Central memory CD8-positive, alpha-beta T cell (primary cell): ENCODE results near the gene POT1.
A peak's percentile ranks its signal among the peaks of the same experiment; 100 is the strongest.

Experiments
- ATAC-seq: fragments of 150-1000 bp; cut with Tn5 transposase; replicated peaks from 2 replicates; pipeline ENCODE4 v1.10.0; 2022; ENCODE audit warnings: mild to moderate bottlenecking, moderate FRiP score, moderate number of reproducible peaks; ENCODE audit not compliant: poor library complexity, severe bottlenecking; ENCODE audit errors: extremely low read depth
- DNase-seq, 2 donors: peaks; one replicate each; pipeline ENCODE4 v3.0.0; 2021; ENCODE audit warnings: low spot score in 2 of 2
- H3K27ac Mint-ChIP-seq: one replicate; pipeline ENCODE4 v1.8.0; 2022; ENCODE audit warnings: low read depth, mild to moderate bottlenecking, moderate library complexity, mixed read lengths
- H3K27me3 Mint-ChIP-seq: one replicate; pipeline ENCODE4 v1.8.0; 2022; ENCODE audit warnings: mixed read lengths
- H3K36me3 Mint-ChIP-seq: one replicate; pipeline ENCODE4 v1.8.0; 2022; ENCODE audit warnings: mild to moderate bottlenecking, moderate library complexity, mixed read lengths; ENCODE audit not compliant: insufficient read depth
- H3K4me1 Mint-ChIP-seq: one replicate; pipeline ENCODE4 v1.8.0; 2022; ENCODE audit warnings: mixed read lengths
- H3K4me3 Mint-ChIP-seq: one replicate; pipeline ENCODE4 v1.8.0; 2022; ENCODE audit warnings: mild to moderate bottlenecking, moderate library complexity, mixed read lengths
- H3K9me3 Mint-ChIP-seq: one replicate; pipeline ENCODE4 v1.8.0; 2022; ENCODE audit warnings: mixed read lengths

POT1 gene

GRCh38 chr7:124934841-124935240, 5.2 kb upstream of the POT1 start:
- DNase-seq, result no peak
- H3K36me3 Mint-ChIP-seq, result peaks cover 2% of the 10 kb centered on the region

DNA sequence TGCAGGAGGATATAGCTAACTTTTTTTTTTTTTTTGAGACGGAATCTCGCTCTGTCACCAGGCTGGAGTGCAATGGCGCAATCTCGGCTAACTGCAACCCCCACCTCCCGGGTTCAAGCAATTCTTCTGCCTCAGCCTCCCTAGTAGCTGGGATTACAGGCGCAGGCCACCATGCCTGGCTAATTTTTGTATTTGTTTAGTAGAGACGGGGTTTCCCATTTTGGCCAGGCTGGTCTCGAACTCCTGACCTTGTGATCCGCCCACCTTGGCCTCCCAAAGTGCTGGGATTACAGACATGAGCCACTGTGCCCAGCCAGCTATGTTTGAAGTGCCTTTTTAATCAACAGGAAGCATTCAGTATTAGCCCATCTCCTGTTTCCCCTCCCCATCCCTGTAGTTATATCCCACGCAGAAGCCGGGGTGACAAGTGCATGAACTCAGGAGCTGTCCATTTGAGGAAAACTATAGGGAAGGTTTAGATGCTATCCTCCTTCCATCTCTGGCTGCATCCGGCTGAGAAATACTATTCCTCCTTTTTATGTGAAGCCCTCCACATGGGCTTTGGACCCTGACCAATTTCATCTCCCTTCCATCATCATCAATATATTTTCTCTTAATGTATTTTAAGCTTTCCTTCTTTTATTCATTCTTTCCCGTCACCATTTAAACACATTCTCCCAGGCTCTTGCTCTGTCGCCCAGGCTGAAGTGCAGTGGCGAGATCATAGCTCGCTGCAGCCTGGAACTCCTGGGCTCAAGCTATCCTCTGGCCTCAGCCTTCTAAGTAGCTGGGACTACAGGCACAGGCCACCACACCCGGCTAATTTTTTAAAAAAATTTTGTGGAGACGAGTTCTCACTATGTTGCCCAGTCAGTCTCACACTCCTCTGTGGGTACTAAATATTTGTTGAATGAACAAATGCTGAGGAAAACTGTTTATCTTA, 1.3 kb upstream of the POT1 start:
- no peaks in the 10 kb centered on the region for H3K27me3 Mint-ChIP-seq
- peaks cover 13% of the 10 kb centered on the region for H3K36me3 Mint-ChIP-seq
- ATAC-seq (no peak), DNase-seq (no peak)
- H3K9me3 Mint-ChIP-seq, result no peaks in the 10 kb centered on the region
- H3K4me3 Mint-ChIP-seq, result no peak overlapping the region
- H3K27ac Mint-ChIP-seq, result peak overlapping the region; percentile 66
- H3K4me1 Mint-ChIP-seq, result peaks cover 27% of the 10 kb centered on the region

More at GRCh38 chr7:124934841-124935240, 5.2 kb upstream of the POT1 start:
- H3K27ac Mint-ChIP-seq, result no peak overlapping the region
- no peak for ATAC-seq
- no peaks in the 10 kb centered on the region for H3K9me3 Mint-ChIP-seq
- no peaks in the 10 kb centered on the region for H3K27me3 Mint-ChIP-seq
- H3K4me1 Mint-ChIP-seq, result peaks cover under 1% of the 10 kb centered on the region
- no peak overlapping the region for H3K4me3 Mint-ChIP-seq

DNA sequence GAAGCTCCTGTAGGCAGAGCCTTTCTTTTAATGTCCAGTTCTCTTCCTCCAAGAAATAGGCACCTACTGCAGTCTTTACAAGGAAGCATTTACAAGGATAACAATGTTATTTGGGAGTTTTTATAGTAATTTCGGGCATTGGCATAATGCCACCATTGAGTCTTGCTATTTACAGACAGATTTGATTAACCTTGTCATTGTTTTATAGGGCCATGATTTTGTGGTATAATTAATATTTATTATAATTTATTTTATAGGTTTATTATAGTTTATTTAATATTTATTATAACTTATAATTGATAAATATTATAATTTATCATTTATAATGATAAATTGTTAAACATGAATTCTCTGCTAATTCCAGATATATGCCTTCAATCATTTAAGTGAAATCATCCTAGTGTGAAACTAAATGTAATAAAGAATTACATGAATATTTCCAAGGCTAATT, 573 bp upstream of the POT1 start:
- no peak for DNase-seq
- Mint-ChIP-seq H3K27ac (peak overlapping the region; percentile 96), H3K27me3 (no peaks in the 10 kb centered on the region), H3K9me3 (no peaks in the 10 kb centered on the region), H3K4me3 (peak overlapping the region; percentile 96), H3K36me3 (peaks cover 13% of the 10 kb centered on the region), H3K4me1 (peaks cover 34% of the 10 kb centered on the region)
- ATAC-seq, result no peak

DNA sequence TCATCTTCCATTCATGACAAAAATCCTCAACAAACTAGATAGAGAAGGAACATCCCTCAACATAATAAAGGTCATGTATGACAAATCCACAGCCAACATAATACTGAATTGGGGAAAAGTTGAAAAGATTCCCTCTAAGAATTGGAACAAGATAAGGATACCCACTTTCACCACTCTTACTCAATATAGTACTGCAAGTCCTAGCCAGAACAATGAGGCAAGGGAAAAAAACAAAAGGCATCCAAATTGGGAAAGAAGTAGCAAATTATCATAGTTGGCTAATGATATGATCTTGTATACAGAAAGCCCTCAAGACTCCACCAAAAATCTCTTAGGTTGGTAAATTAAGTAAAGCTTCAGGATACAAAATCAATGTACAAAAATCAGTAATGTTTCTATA, 4.7 kb downstream of the POT1 start:
- no peaks in the 10 kb centered on the region for H3K9me3 Mint-ChIP-seq
- no peaks in the 10 kb centered on the region for H3K27me3 Mint-ChIP-seq
- H3K27ac Mint-ChIP-seq, result no peak overlapping the region
- no peak overlapping the region for H3K4me3 Mint-ChIP-seq
- peaks cover 17% of the 10 kb centered on the region for H3K36me3 Mint-ChIP-seq
- peaks cover 66% of the 10 kb centered on the region for H3K4me1 Mint-ChIP-seq
- no peak for DNase-seq
- no peak for ATAC-seq

DNA sequence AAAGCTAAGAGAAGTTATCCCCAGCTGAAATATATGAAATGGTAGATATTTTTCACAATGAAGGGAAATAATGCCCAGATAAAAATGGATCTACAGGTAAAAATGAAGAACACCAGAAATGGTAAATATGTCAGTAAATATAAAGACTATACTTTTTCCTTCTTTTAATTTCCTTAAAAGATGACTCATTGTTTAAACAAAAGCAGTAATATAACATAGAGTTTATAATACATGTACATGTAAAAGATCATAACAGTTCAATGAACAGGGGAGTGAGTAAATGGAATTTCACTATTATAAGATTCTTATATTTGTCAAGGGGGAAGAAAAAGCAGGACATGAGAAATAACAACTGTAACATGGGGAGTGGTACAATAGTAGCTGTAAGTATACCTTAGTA, 7.4 kb downstream of the POT1 start:
- no peaks in the 10 kb centered on the region for H3K27me3 Mint-ChIP-seq
- ATAC-seq, result no peak
- H3K4me3 Mint-ChIP-seq, result no peak overlapping the region
- H3K36me3 Mint-ChIP-seq, result peaks cover 9% of the 10 kb centered on the region
- no peaks in the 10 kb centered on the region for H3K9me3 Mint-ChIP-seq
- DNase-seq, result no peak
- peaks cover 56% of the 10 kb centered on the region for H3K4me1 Mint-ChIP-seq
- H3K27ac Mint-ChIP-seq, result peak overlapping the region; percentile 58

GRCh38 chr7:124919841-124920240, 9.8 kb downstream of the POT1 start:
- no peak for ATAC-seq
- no peaks in the 10 kb centered on the region for H3K9me3 Mint-ChIP-seq
- H3K4me1 Mint-ChIP-seq, result peaks cover 37% of the 10 kb centered on the region

DNA sequence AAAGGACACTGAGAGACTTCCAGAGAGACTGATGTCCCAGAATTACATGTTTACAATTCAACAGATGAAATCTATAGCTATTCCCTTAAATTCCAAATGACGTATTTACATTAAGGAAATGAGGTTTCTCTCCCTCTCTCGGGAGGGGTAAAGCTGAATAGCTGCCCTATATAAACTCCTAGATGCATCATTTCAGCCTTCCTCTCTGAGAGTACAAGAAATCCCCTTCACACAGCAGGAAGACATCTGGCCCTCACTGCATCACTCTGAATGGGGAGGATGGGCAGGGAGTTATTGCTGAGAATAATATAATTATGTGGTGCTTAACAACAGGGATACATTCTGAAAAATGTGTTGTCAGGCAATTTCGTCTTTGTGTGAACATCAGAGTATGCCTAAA, 11.0 kb downstream of the POT1 start:
- no peaks in the 10 kb centered on the region for H3K27me3 Mint-ChIP-seq
- H3K9me3 Mint-ChIP-seq, result no peaks in the 10 kb centered on the region
- ATAC-seq (no peak), DNase-seq (no peak)
- H3K36me3 Mint-ChIP-seq, result peaks cover 6% of the 10 kb centered on the region
- H3K4me3 Mint-ChIP-seq, result no peak overlapping the region
- no peak overlapping the region for H3K27ac Mint-ChIP-seq
- peaks cover 25% of the 10 kb centered on the region for H3K4me1 Mint-ChIP-seq

More at GRCh38 chr7:124919841-124920240, 9.8 kb downstream of the POT1 start:
- no peak for DNase-seq
- H3K4me3 Mint-ChIP-seq, result no peak overlapping the region
- H3K36me3 Mint-ChIP-seq, result peaks cover 10% of the 10 kb centered on the region
- no peaks in the 10 kb centered on the region for H3K27me3 Mint-ChIP-seq
- H3K27ac Mint-ChIP-seq, result no peak overlapping the region

- Mint-ChIP-seq H3K36me3 (peaks cover 7% of the 10 kb centered on the region), H3K27me3 (no peaks in the 10 kb centered on the region), H3K9me3 (no peaks in the 10 kb centered on the region), H3K4me3 (no peak overlapping the region), H3K27ac (no peak overlapping the region), H3K4me1 (peaks cover 8% of the 10 kb centered on the region)
- ATAC-seq, result no peak
- DNase-seq, result no peak
Observed at GRCh38 chr7:124915242-124915641, 14.4 kb downstream of the POT1 start.

DNA sequence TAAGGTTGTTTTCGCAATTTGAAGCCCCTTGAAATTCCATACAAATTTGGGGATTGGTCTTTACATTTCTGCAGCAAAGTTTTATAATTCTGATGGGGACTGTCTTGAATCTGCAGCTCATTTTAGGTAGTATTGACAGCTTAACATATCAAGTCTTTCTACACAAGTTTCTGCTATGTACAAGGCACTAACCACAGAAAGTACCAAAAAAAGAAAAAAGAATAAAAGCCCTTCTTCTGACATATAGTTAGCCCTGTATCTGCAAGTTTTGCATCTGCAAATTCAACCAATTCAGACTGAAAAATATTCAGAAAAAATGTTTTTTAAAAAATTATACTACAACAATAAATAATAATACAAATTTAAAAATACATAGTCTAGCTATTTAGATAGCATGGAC, 15.3 kb downstream of the POT1 start:
- peaks cover 8% of the 10 kb centered on the region for H3K4me1 Mint-ChIP-seq
- peaks cover 8% of the 10 kb centered on the region for H3K36me3 Mint-ChIP-seq
- H3K9me3 Mint-ChIP-seq, result no peaks in the 10 kb centered on the region
- no peak for DNase-seq
- no peak overlapping the region for H3K4me3 Mint-ChIP-seq
- H3K27ac Mint-ChIP-seq, result no peak overlapping the region
- ATAC-seq, result no peak
- H3K27me3 Mint-ChIP-seq, result no peaks in the 10 kb centered on the region

DNA sequence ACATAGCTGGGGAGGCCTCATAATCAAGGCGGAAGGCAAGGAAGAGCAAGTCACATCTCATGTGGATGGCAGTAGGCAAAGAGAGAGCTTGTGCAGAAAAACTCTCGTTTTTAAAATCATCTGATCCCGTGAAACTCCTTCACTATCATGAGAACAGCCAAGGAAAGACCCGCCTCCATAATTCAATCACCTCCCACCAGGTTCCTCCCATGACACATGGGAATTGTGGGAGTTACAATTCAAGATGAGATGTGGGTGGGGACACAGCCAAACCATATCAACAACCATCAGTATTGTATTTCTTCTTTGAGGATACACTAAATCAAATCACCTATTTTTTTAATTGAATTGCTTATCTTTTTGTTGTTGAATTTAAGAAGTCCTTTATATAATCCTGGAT, 16.7 kb downstream of the POT1 start:
- H3K4me3 Mint-ChIP-seq, result no peak overlapping the region
- DNase-seq (no peak), ATAC-seq (no peak)
- H3K4me1 Mint-ChIP-seq, result peaks cover 8% of the 10 kb centered on the region
- no peaks in the 10 kb centered on the region for H3K27me3 Mint-ChIP-seq
- no peaks in the 10 kb centered on the region for H3K9me3 Mint-ChIP-seq
- H3K27ac Mint-ChIP-seq, result no peak overlapping the region
- peaks cover 8% of the 10 kb centered on the region for H3K36me3 Mint-ChIP-seq

- Mint-ChIP-seq H3K27ac (no peak overlapping the region), H3K4me1 (peaks cover 14% of the 10 kb centered on the region), H3K9me3 (no peaks in the 10 kb centered on the region), H3K27me3 (no peaks in the 10 kb centered on the region), H3K4me3 (no peak overlapping the region), H3K36me3 (peaks cover 7% of the 10 kb centered on the region)
- DNase-seq, result no peak
- ATAC-seq, result no peak
Observed at GRCh38 chr7:124909808-124910207, 19.8 kb downstream of the POT1 start.

DNA sequence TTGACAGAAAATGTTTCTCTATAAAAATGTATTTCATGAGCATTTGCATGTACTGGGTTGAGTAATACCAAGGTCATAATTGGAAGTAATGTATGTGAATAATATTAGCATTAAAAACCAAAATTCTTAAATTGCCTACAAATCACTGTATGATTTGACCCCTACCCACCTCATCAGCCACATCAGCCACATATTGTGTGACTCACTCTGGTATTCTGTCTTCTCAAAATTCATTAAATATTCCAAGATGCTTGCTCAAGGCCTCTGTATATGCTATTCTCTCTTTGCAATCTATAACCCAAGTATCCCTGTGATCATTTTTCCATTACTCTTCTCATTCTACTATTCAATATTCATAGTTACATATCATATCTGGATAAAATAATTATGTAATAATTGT, 21.4 kb downstream of the POT1 start:
- H3K27me3 Mint-ChIP-seq, result no peaks in the 10 kb centered on the region
- H3K4me1 Mint-ChIP-seq, result peaks cover 29% of the 10 kb centered on the region
- H3K9me3 Mint-ChIP-seq, result no peaks in the 10 kb centered on the region
- H3K36me3 Mint-ChIP-seq, result peaks cover 5% of the 10 kb centered on the region
- no peak overlapping the region for H3K27ac Mint-ChIP-seq
- ATAC-seq (no peak), DNase-seq (no peak)
- H3K4me3 Mint-ChIP-seq, result no peak overlapping the region

GRCh38 chr7:124907490-124907889, 22.1 kb downstream of the POT1 start:
- peaks cover 5% of the 10 kb centered on the region for H3K36me3 Mint-ChIP-seq
- H3K27me3 Mint-ChIP-seq, result no peaks in the 10 kb centered on the region
- H3K27ac Mint-ChIP-seq, result no peak overlapping the region
- no peak overlapping the region for H3K4me3 Mint-ChIP-seq
- H3K4me1 Mint-ChIP-seq, result peaks cover 32% of the 10 kb centered on the region
- H3K9me3 Mint-ChIP-seq, result no peaks in the 10 kb centered on the region
- DNase-seq (no peak), ATAC-seq (no peak)
